GM06990 (cell line): Measurements from ENCODE around the gene GPR153.

Experiments used
- DNase-seq: peaks from one replicate; pipeline ENCODE4 v3.0.0-alpha.2; 2011; ENCODE audit not compliant: insufficient read length; ENCODE audit errors: extremely low read depth
- H3K27me3 ChIP-seq: replicated peaks from 2 replicates; pipeline ENCODE4 v1.6.0; 2011; ENCODE audit warnings: low read length; ENCODE audit not compliant: control insufficient read depth, insufficient read depth
- H3K36me3 ChIP-seq: 2 replicates; pipeline ENCODE4 v1.5.1; 2011; ENCODE audit warnings: low read length; ENCODE audit not compliant: control insufficient read depth, insufficient read depth
- H3K4me3 ChIP-seq: replicated peaks from 2 replicates; pipeline ENCODE4 v1.5.1; 2011; ENCODE audit warnings: low read depth, mild to moderate bottlenecking, control low read depth, low read length
- TF ChIP-seq, protein P1 (sequence below): IDR thresholded peaks from 2 replicates; pipeline ENCODE4 v1.5.1; 2011; ENCODE audit warnings: low read length, control low read depth, mild to moderate bottlenecking, inconsistent platforms; ENCODE audit not compliant: insufficient read depth, poor library complexity, severe bottlenecking

Gene GPR153

DNA sequence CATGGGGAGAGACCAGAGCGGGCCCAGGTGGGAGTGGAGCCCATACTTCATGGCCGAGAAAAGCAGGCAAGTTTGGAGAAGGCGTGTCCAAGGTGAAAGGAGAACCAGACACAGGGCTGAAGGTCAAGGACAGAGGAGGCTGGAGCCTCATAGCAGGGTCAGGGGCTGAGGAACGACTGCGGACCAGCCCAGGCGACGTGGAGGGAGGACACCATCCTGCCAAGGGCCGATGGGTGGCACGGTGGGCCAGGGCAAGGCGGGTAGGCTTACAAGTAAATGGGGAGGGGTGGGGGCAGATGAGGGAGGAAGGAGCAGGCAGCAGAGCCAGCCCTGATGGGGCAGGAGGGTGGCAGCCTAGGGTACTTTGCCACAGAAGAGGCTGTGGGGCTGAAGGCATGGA lies 18.2 kb upstream of the GPR153 start:
- TF ChIP-seq, protein P1, sequence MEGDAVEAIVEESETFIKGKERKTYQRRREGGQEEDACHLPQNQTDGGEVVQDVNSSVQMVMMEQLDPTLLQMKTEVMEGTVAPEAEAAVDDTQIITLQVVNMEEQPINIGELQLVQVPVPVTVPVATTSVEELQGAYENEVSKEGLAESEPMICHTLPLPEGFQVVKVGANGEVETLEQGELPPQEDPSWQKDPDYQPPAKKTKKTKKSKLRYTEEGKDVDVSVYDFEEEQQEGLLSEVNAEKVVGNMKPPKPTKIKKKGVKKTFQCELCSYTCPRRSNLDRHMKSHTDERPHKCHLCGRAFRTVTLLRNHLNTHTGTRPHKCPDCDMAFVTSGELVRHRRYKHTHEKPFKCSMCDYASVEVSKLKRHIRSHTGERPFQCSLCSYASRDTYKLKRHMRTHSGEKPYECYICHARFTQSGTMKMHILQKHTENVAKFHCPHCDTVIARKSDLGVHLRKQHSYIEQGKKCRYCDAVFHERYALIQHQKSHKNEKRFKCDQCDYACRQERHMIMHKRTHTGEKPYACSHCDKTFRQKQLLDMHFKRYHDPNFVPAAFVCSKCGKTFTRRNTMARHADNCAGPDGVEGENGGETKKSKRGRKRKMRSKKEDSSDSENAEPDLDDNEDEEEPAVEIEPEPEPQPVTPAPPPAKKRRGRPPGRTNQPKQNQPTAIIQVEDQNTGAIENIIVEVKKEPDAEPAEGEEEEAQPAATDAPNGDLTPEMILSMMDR: no peak
- no peak overlapping the region for H3K4me3 ChIP-seq
- no peak for DNase-seq

DNA sequence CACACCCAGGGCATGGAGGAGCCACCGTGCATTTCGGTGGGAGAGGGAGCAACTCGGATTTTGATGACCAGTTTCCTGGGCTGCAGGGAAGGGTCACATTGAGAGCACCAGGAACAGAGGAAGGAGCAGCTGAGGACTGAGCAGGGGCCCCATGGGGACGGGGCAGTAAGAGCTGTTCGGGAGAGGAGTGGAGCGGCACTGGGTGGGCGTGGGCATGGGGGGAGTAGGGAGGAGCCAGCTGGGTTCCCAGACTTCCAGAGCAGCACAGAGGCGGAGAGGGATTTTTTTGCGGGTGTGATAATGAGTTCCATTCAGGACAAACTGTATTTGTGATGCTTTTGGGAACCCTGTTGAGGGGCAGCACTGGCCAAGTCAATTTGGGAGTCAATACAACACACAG lies 17.4 kb upstream of the GPR153 start:
- Histone ChIP-seq H3K27me3 (no peaks in the 10 kb centered on the region), H3K36me3 (peaks cover 6% of the 10 kb centered on the region), H3K4me3 (no peak overlapping the region)
- TF ChIP-seq, protein P1: no peak
- DNase-seq: no peak

More for the DNA sequence above, 18.2 kb upstream of the GPR153 start:
- peaks cover 6% of the 10 kb centered on the region for H3K36me3 ChIP-seq
- no peaks in the 10 kb centered on the region for H3K27me3 ChIP-seq

DNA sequence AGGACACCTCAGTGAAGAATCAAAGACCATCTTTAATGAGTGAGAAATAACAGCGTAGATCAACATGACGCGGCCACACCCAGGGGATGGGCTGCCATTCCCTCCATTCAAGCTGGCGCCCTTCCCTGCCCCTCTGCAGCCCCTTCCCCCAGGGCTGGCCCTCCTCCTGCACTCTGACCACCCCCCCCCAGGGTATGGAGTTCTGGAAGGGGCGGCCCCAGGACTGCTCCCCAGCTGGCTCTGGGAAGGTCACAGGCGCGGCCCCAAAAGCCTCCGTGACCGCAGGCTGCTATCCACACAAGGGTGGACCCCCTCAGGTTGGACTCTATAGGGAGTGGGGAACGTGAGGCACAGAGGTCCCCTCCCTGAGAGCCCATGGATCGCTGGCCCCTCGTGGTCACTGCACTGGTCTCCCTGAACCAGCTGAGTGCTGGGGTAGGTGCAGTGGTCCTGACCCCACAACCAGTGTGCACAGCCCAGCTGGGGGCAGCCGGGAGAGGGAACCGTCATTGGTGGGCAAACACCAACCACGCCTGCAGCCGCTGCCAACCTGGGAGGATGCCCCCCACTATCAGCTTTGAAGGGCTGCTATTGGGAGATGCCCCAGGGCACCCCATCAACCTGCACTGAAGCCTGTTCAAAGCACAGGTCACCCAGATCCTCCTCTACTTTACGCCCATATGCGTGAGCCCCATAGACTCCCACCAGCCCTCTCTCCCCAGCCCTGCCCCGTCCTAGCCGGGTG lies 16.1 kb upstream of the GPR153 start:
- TF ChIP-seq, protein P1: no peak
- H3K4me3 ChIP-seq: no peak overlapping the region
- no peak for DNase-seq

DNA sequence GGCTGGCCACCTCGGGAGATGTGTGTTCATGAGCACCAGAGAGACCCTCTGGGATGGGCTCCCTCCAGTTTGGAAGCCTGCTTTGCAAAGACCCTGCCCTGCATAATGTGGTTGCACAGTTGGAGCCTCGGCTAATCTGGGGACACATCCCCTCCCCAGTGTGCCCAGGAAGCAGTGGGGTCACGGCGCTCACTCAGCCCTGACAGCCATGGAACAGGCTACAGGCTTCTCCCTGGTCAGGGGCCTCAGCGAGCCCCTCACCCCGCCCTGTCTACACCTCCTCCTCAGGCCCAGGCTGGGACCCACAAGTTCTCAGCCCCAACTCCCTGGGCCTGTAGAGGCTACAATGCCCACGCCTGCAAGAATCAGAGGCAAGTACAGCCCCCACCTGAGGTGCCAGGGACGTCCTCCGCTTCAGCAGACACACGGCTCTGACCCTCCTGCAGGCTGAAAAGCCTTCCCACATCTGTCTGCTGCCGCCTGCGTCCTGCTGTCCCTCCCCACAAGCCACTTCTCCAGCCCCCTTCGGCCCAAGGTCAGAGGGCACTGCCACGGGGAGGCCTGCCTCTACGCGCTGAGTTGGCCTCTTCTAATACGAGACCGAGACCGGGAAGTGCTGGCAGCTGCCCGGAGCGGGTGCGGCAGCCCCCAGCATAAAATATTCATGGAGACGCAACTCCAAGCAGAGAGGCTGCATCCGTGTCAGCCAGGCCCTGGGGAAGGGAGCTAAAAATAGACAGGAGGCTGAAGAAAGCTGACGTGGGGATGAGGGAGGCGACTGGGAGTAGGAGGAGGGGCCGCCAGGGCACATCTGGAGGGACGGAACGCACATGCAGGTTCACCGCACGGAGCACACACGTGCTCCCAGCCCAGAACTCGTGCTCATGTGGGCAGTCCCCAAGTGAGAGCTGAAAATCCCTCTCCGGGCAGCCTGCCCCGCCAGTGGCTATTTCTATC lies 15.2 kb upstream of the GPR153 start:
- TF ChIP-seq, protein P1: no peak
- H3K4me3 ChIP-seq: no peak overlapping the region
- H3K27me3 ChIP-seq: no peaks in the 10 kb centered on the region
- DNase-seq: no peak
- peaks cover 6% of the 10 kb centered on the region for H3K36me3 ChIP-seq

More for the DNA sequence above, 16.1 kb upstream of the GPR153 start:
- H3K36me3 ChIP-seq: peaks cover 6% of the 10 kb centered on the region
- no peaks in the 10 kb centered on the region for H3K27me3 ChIP-seq

DNA sequence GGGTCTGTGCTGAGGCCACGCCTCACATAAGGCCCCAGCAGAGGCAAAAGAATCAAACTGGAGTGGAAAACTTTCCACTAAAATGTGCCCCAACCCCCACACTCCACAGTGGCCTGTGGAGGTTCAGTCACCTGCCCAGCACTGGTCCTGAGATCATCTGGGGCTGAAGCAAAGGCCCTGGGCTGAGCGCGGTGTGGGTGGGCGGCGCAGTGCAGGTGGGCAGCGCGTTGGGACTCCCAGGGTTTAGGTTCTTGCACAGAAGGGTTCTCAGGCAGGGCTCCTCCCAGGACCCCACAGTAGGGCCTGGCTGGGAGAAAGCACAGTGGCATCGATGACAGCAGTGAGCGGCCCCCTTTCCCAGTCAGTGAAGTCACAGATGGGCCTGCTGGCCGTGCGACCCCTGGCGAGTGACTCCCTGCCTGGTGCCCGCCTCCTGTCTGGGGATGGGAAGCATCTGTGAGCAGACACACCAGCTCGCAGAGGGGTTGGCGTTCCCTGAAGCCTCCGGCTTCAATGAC lies 13.8 kb upstream of the GPR153 start:
- no peak for DNase-seq
- TF ChIP-seq, protein P1: no peak
- Histone ChIP-seq H3K4me3 (no peak overlapping the region), H3K27me3 (no peaks in the 10 kb centered on the region), H3K36me3 (no peaks in the 10 kb centered on the region; the same call in none of the 2 replicates)
